Measurements from ENCODE around the gene PSMB9. TPM values are rescaled to one million over a fixed set of nuclear protein-coding genes. Genes with fewer than 3 reads are reported as not detected.
A peak's percentile ranks its signal among the peaks of the same experiment; 100 is the strongest.

The PSMB9 gene
- total RNA-seq, 1 experiment from 2014 or later = 51.9 TPM

DNA sequence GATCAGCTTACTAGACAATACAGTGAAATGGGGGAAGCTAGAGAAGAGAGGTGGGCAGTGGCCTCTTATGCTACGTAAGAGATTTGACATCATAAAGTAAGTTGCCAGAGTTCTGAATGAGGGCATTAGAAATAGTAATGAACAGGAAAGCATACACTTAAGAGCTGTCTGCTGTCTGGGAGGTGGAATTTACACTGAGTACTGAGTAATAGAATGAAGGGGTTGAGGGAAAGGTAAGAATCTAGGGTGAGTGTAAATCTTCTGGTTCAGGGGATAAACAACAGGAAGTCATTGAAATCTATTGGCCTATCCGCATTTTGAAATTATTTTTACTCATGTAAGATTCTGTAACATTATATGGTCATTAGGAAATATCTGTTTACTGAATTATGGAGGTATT, 51.1 kb downstream of the PSMB9 start:
- DNase-seq (ENCODE audit: low spot score) = no peak

GRCh38 chr6:32906539-32906938, 52.5 kb downstream of the PSMB9 start:
- DNase-seq (ENCODE audit: low spot score) = peak; percentile 23

- DNase-seq (ENCODE audit: low spot score) = no peak
These were observed 54.9 kb downstream of the PSMB9 start for GRCh38 chr6:32908897-32909296.

Other genes starting within 250 kb of the PSMB9 start
- not detected in 2 replicates for gene HLA-DQA1, start 216.8 kb upstream of the PSMB9 start, total RNA-seq (2014; rRNA removed; shearing (Covaris generic))
- gene HLA-DQB1, start 187.5 kb upstream of the PSMB9 start, total RNA-seq (2014; rRNA removed; shearing (Covaris generic)) = not detected in 2 replicates
- not detected in 2 replicates for gene HLA-DQA2, start 112.8 kb upstream of the PSMB9 start, total RNA-seq (2014; rRNA removed; shearing (Covaris generic))
- not detected in 2 replicates for gene HLA-DQB2, start 90.7 kb upstream of the PSMB9 start, total RNA-seq (2014; rRNA removed; shearing (Covaris generic))
- not detected in 2 replicates for gene HLA-DOB, start 37.2 kb upstream of the PSMB9 start, total RNA-seq (2014; rRNA removed; shearing (Covaris generic))
- 20.7 and 25.0 TPM in 2 replicates for gene TAP2, start 15.5 kb upstream of the PSMB9 start, total RNA-seq (2014; rRNA removed; shearing (Covaris generic))
- 121 and 131 TPM in 2 replicates for gene PSMB8, start 10.1 kb upstream of the PSMB9 start, total RNA-seq (2014; rRNA removed; shearing (Covaris generic))
- gene TAP1, start 488 bp upstream of the PSMB9 start, total RNA-seq (2014; rRNA removed; shearing (Covaris generic)) = 68.3 and 73.9 TPM in 2 replicates
- not detected in 2 replicates for gene HLA-DMB, start 86.8 kb downstream of the PSMB9 start, total RNA-seq (2014; rRNA removed; shearing (Covaris generic))
- 0.78 and 1.2 TPM in 2 replicates for gene HLA-DMA, start 98.9 kb downstream of the PSMB9 start, total RNA-seq (2014; rRNA removed; shearing (Covaris generic))
- gene BRD2, start 114.4 kb downstream of the PSMB9 start, total RNA-seq (2014; rRNA removed; shearing (Covaris generic)) = 73.9 and 106 TPM in 2 replicates
- not detected in 2 replicates for gene HLA-DOA, start 155.4 kb downstream of the PSMB9 start, total RNA-seq (2014; rRNA removed; shearing (Covaris generic))
- gene HLA-DPA1, start 219.5 kb downstream of the PSMB9 start, total RNA-seq (2014; rRNA removed; shearing (Covaris generic)) = 0.31 and 0.34 TPM in 2 replicates
- gene HLA-DPB1, start 221.8 kb downstream of the PSMB9 start, total RNA-seq (2014; rRNA removed; shearing (Covaris generic)) = 0.10 TPM in 1 of 2 replicates, not detected in the other

All from A172 (cell line).